NCI-H524 (cell line): ENCODE data around the gene STXBP5L.
"Not testable (repeated sequence)": the region's sequence is repeated elsewhere in the genome, so short reads cannot be mapped to it uniquely, and the experiment has no call there.

ENCODE experiments used
- DNase-seq, 2 experiments: peaks; one replicate each; lab custom pipeline; 2025; lab: John Stamatoyannopoulos, UW

STXBP5L gene

GRCh38 chr3:121230194-121230593 lies 322.2 kb downstream of the STXBP5L start:
- DNase-seq, result not testable (repeated sequence)

GRCh38 chr3:121231872-121232271 lies 323.9 kb downstream of the STXBP5L start:
- no peak for DNase-seq

GRCh38 chr3:121232309-121233225 lies 324.6 kb downstream of the STXBP5L start:
- DNase-seq, result no peak

GRCh38 chr3:121243208-121243607 lies 335.2 kb downstream of the STXBP5L start:
- DNase-seq, result no peak

- no peak for DNase-seq
Observed at GRCh38 chr3:121252676-121253075, 344.7 kb downstream of the STXBP5L start.

- DNase-seq, result peak in 1 of 2 experiments; percentile 47
Observed at GRCh38 chr3:121269389-121269788, 361.4 kb downstream of the STXBP5L start.

GRCh38 chr3:121274411-121274810 lies 366.4 kb downstream of the STXBP5L start:
- DNase-seq, result no peak

- no peak for DNase-seq
Observed at GRCh38 chr3:121295452-121295851, 387.4 kb downstream of the STXBP5L start.

- no peak for DNase-seq
Observed at GRCh38 chr3:121295979-121296378, 388.0 kb downstream of the STXBP5L start.

- no peak for DNase-seq
Observed at GRCh38 chr3:121324320-121324719, 416.3 kb downstream of the STXBP5L start.

GRCh38 chr3:121330118-121330517 lies 422.1 kb downstream of the STXBP5L start:
- no peak for DNase-seq

- DNase-seq, result no peak
Observed at GRCh38 chr3:121330634-121331033, 422.6 kb downstream of the STXBP5L start.

GRCh38 chr3:121355960-121356359 lies 448.0 kb downstream of the STXBP5L start:
- not testable (repeated sequence) for DNase-seq

- no peak for DNase-seq
Observed at GRCh38 chr3:121362035-121362734, 454.2 kb downstream of the STXBP5L start.

- not testable (repeated sequence) for DNase-seq
Observed at GRCh38 chr3:121388308-121388707, 480.3 kb downstream of the STXBP5L start.

- DNase-seq, result not testable (repeated sequence)
Observed at GRCh38 chr3:121395967-121396366, 488.0 kb downstream of the STXBP5L start.

GRCh38 chr3:121398051-121398450 lies 490.0 kb downstream of the STXBP5L start:
- DNase-seq, result not testable (repeated sequence)

GRCh38 chr3:121399820-121400219 lies 491.8 kb downstream of the STXBP5L start:
- no peak for DNase-seq

- no peak for DNase-seq
Observed at GRCh38 chr3:121405631-121406030, 497.6 kb downstream of the STXBP5L start.

GRCh38 chr3:121411523-121411922 lies 503.5 kb downstream of the STXBP5L start:
- DNase-seq, result no peak

GRCh38 chr3:121414924-121415323 lies 506.9 kb downstream of the STXBP5L start:
- no peak for DNase-seq

GRCh38 chr3:121418182-121418581 lies 510.2 kb downstream of the STXBP5L start:
- DNase-seq, result no peak

GRCh38 chr3:121424549-121424948 lies 516.5 kb downstream of the STXBP5L start:
- no peak for DNase-seq
